IMR-90 (cell line): ENCODE results near the gene SETD3. TPM values are rescaled to one million over a fixed set of nuclear protein-coding genes. Genes with fewer than 3 reads are reported as not detected.
A peak's percentile ranks its signal among the peaks of the same experiment; 100 is the strongest.

Experiments used
- ATAC-seq: fragments of 200-7000 bp; cut with Tn5 transposase; 2 replicates; pipeline ENCODE4 v1.9.1; 2020; ENCODE audit warnings: low read depth, mild to moderate bottlenecking, moderate library complexity
- BruUV-seq: library from RNA; stranded (reverse); fragments of 400-500 nt; replicated peaks from 2 replicates; lab custom pipeline; 2021; lab: Mats Ljungman, UMichigan
- CTCF ChIA-PET: fragments of 300-600 bp; formaldehyde crosslinking; extraction: SDS; loops from one replicate; lab custom pipeline; 2021; ENCODE audit warnings: antibody characterized with exemption; lab: Yijun Ruan, JAX
- POLR2A ChIA-PET: fragments of 300-600 bp; sonication (Branson Sonifier 250); formaldehyde crosslinking; loops from one replicate; lab custom pipeline; 2022; ENCODE audit warnings: antibody characterized with exemption; ENCODE audit not compliant: unreplicated experiment; lab: Charles Lee
- DNase-seq: peaks from one replicate; pipeline ENCODE4 v3.0.0; 2013
- H2AFZ ChIP-seq: replicated peaks from 2 replicates; pipeline ENCODE3; 2013; ENCODE audit warnings: low read length, mild to moderate bottlenecking; ENCODE audit not compliant: poor library complexity
- H2AK5ac ChIP-seq: 2 replicates; pipeline ENCODE4 v1.6.1; 2013; ENCODE audit warnings: low read depth, low read length, inconsistent platforms
- H2AK9ac ChIP-seq: replicated peaks from 2 replicates; pipeline ENCODE3; 2013; ENCODE audit warnings: mild to moderate bottlenecking, low read depth, low read length, moderate library complexity; ENCODE audit not compliant: poor library complexity
- H2BK120ac ChIP-seq: 2 replicates; pipeline ENCODE4 v1.6.1; 2013; ENCODE audit warnings: low read depth, low read length, inconsistent platforms
- H2BK15ac ChIP-seq: 3 replicates; pipeline ENCODE4 v1.6.1; 2013; ENCODE audit warnings: low read depth, low read length, inconsistent platforms
- H2BK20ac ChIP-seq: 2 replicates; pipeline ENCODE4 v1.6.1; 2013; ENCODE audit warnings: low read depth, mild to moderate bottlenecking, inconsistent platforms, low read length, moderate library complexity
- H2BK5ac ChIP-seq: 2 replicates; pipeline ENCODE4 v1.6.1; 2013; ENCODE audit warnings: mild to moderate bottlenecking, low read depth, low read length, inconsistent platforms; ENCODE audit not compliant: poor library complexity, severe bottlenecking
- H3K14ac ChIP-seq: replicated peaks from 2 replicates; pipeline ENCODE4 v1.6.1; 2013; ENCODE audit warnings: low read depth, low read length, inconsistent platforms
- H3K18ac ChIP-seq: 2 replicates; pipeline ENCODE4 v1.6.1; 2013; ENCODE audit warnings: low read depth, low read length, control low read depth
- H3K23ac ChIP-seq: 2 replicates; pipeline ENCODE4 v1.6.1; 2013; ENCODE audit warnings: low read depth, low read length, inconsistent platforms
- H3K27ac ChIP-seq: 2 replicates; pipeline ENCODE4 v1.5.1; 2013; ENCODE audit warnings: mild to moderate bottlenecking, control low read depth, low read length; ENCODE audit not compliant: insufficient read depth
- H3K27me3 ChIP-seq: 2 replicates; pipeline ENCODE4 v1.6.1; 2013; ENCODE audit warnings: low read length; ENCODE audit not compliant: control insufficient read depth, insufficient read depth
- H3K36me3 ChIP-seq: 2 replicates; pipeline ENCODE4 v1.6.1; 2013; ENCODE audit warnings: low read length, mixed read lengths; ENCODE audit not compliant: control insufficient read depth, insufficient read depth
- H3K4ac ChIP-seq: 2 replicates; pipeline ENCODE4 v1.6.1; 2013; ENCODE audit warnings: low read depth, low read length, inconsistent platforms
- H3K4me1 ChIP-seq: 2 replicates; pipeline ENCODE4 v1.6.1; 2013; ENCODE audit warnings: low read length, mixed read lengths; ENCODE audit not compliant: control insufficient read depth, insufficient read depth
- H3K4me2 ChIP-seq: 2 replicates; pipeline ENCODE4 v1.6.1; 2013; ENCODE audit warnings: low read depth, mild to moderate bottlenecking, control low read depth, low read length, moderate library complexity
- H3K4me3 ChIP-seq: 2 replicates; pipeline ENCODE4 v1.5.1; 2013; ENCODE audit warnings: low read depth, mild to moderate bottlenecking, control low read depth, low read length, moderate library complexity; ENCODE audit not compliant: insufficient read depth
- H3K56ac ChIP-seq: 2 replicates; pipeline ENCODE4 v1.6.1; 2013; ENCODE audit warnings: low read length, inconsistent platforms; ENCODE audit not compliant: insufficient read depth; ENCODE audit errors: extremely low read depth
- H3K79me1 ChIP-seq, 2 experiments: 2 replicates each; pipeline ENCODE4 v1.6.1; 2013; ENCODE audit warnings: low read length in 2 of 2, inconsistent platforms in 1 of 2, low read depth in 1 of 2
- H3K9ac ChIP-seq: 2 replicates; pipeline ENCODE4 v1.6.1; 2013; ENCODE audit warnings: low read depth, low read length, control low read depth
- H3K9me1 ChIP-seq: 2 replicates; pipeline ENCODE4 v1.6.1; 2013; ENCODE audit warnings: low read length, inconsistent platforms; ENCODE audit not compliant: insufficient read depth
- H3K9me3 ChIP-seq: 2 replicates; pipeline ENCODE4 v1.6.1; 2013; ENCODE audit warnings: low read length; ENCODE audit not compliant: control insufficient read depth, insufficient read depth
- H4K20me1 ChIP-seq: 2 replicates; pipeline ENCODE4 v1.6.1; 2013; ENCODE audit warnings: low read length, inconsistent platforms; ENCODE audit not compliant: insufficient read depth
- H4K5ac ChIP-seq: 2 replicates; pipeline ENCODE4 v1.6.1; 2013; ENCODE audit warnings: mild to moderate bottlenecking, low read depth, low read length, control low read depth
- H4K8ac ChIP-seq, 2 experiments: 2 replicates each; pipeline ENCODE4 v1.6.1; 2013; ENCODE audit warnings: low read depth in 2 of 2, low read length in 2 of 2, control low read depth in 1 of 2, inconsistent platforms in 1 of 2
- H4K91ac ChIP-seq: 2 replicates; pipeline ENCODE4 v1.6.1; 2013; ENCODE audit warnings: low read depth, low read length, inconsistent platforms; ENCODE audit not compliant: insufficient read depth
- BHLHE40 ChIP-seq: fragments of 150-350 bp; IDR thresholded peaks from 2 replicates; pipeline ENCODE4 v1.6.1; 2016; ENCODE audit warnings: mild to moderate bottlenecking, low read depth, low read length
- CHD1 ChIP-seq: IDR thresholded peaks from 2 replicates; pipeline ENCODE4 v1.6.1; 2012; ENCODE audit warnings: low read depth, low read length, improper control_type of control experiment
- FOS ChIP-seq: fragments of 150-350 bp; IDR thresholded peaks from 2 replicates; pipeline ENCODE4 v1.6.1; 2016; ENCODE audit warnings: low read depth, low read length
- MAFK ChIP-seq: IDR thresholded peaks from 2 replicates; pipeline ENCODE4 v1.6.1; 2012; ENCODE audit warnings: low read depth, low read length, improper control_type of control experiment
- MAZ ChIP-seq: IDR thresholded peaks from 2 replicates; pipeline ENCODE4 v1.6.1; 2012; ENCODE audit warnings: low read depth, mild to moderate bottlenecking, low read length, improper control_type of control experiment, moderate library complexity, borderline replicate concordance
- MXI1 ChIP-seq: IDR thresholded peaks from 2 replicates; pipeline ENCODE4 v1.6.1; 2012; ENCODE audit warnings: low read depth, mild to moderate bottlenecking, low read length, moderate library complexity, borderline replicate concordance
- NFE2L2 ChIP-seq: fragments of 150-350 bp; IDR thresholded peaks from 2 replicates; pipeline ENCODE4 v1.6.1; 2016; ENCODE audit warnings: low read depth, mild to moderate bottlenecking, low read length
- POLR2A ChIP-seq: IDR thresholded peaks from 2 replicates; pipeline ENCODE4 v1.6.1; 2012; ENCODE audit warnings: mild to moderate bottlenecking, low read depth, low read length
- RAD21 ChIP-seq: IDR thresholded peaks from 2 replicates; pipeline ENCODE4 v1.6.1; 2012; ENCODE audit warnings: low read length, improper control_type of control experiment
- RCOR1 ChIP-seq: IDR thresholded peaks from 2 replicates; pipeline ENCODE4 v1.6.1; 2012; ENCODE audit warnings: mild to moderate bottlenecking, low read length, improper control_type of control experiment; ENCODE audit not compliant: insufficient replicate concordance
- RFX5 ChIP-seq: IDR thresholded peaks from 2 replicates; pipeline ENCODE4 v1.8.0; 2012; ENCODE audit warnings: low read depth, mild to moderate bottlenecking, low read length, moderate library complexity
- SMC3 ChIP-seq: fragments of 150-350 bp; IDR thresholded peaks from 2 replicates; pipeline ENCODE4 v1.6.1; 2016; ENCODE audit warnings: low read depth, mild to moderate bottlenecking, antibody characterized with exemption, low read length, moderate library complexity
- WGBS, 2 experiments: methylation state at CpG; one replicate each; pipeline versions ENCODE4 v1.1.5 to v1.1.7; 2013; ENCODE audit warnings: missing lambda C conversion rate in 2 of 2; ENCODE audit not compliant: insufficient read length in 1 of 2; ENCODE audit errors: extremely low coverage in 2 of 2; 5-methylcytosine and 5-hydroxymethylcytosine counted together
- dilution Hi-C: fragments of 300-500 bp; cut with HindIII; formaldehyde crosslinking; loops from one replicate; pipeline ENCODE4 v1.14.3; 2018; ENCODE audit warnings: low sequenced_read_pairs; ENCODE audit not compliant: unreplicated experiment
- in situ Hi-C: fragments of 300-500 bp; cut with MboI; formaldehyde crosslinking; loops from 3 replicates; pipeline ENCODE4 v1.14.3; 2019; ENCODE audit warnings: low sequenced_read_pairs, inconsistent platforms, mixed read lengths
- intact Hi-C: fragments of 100-400 bp; cut with micrococcal nuclease; formaldehyde crosslinking; loops from 2 replicates; pipeline ENCODE4 v1.10.0; 2022
- polyA plus RNA-seq, 3 experiments: library from polyadenylated mRNA; depleted of rRNA; stranded (reverse); fragments of >200 nt; gene quantifications; 2 replicates each; pipeline ENCODE4 v1.2.3, GENCODE V29; 2012; ENCODE audit warnings: low replicate concordance in 1 of 3
- total RNA-seq: library from RNA; depleted of rRNA; stranded (reverse); fragments of >200 nt; gene quantifications from 2 replicates; pipeline ENCODE4 v1.2.3, GENCODE V29; 2012
- TF ChIP-seq, protein P1 (sequence below): fragments of 150-350 bp; IDR thresholded peaks from 2 replicates; pipeline ENCODE4 v1.6.1; 2017; ENCODE audit warnings: mild to moderate bottlenecking, antibody characterized with exemption, low read length, low read depth
- TF ChIP-seq, protein P2 (sequence below): conservative IDR thresholded peaks from 2 replicates; pipeline ENCODE4 v1.5.1; 2012; ENCODE audit warnings: mild to moderate bottlenecking, low read depth, low read length, improper control_type of control experiment

The SETD3 gene
- total and polyA plus RNA-seq, 2 of the 4 experiments (the other 2 are of a cell fraction), result 18.8 to 31.9 TPM

DNA sequence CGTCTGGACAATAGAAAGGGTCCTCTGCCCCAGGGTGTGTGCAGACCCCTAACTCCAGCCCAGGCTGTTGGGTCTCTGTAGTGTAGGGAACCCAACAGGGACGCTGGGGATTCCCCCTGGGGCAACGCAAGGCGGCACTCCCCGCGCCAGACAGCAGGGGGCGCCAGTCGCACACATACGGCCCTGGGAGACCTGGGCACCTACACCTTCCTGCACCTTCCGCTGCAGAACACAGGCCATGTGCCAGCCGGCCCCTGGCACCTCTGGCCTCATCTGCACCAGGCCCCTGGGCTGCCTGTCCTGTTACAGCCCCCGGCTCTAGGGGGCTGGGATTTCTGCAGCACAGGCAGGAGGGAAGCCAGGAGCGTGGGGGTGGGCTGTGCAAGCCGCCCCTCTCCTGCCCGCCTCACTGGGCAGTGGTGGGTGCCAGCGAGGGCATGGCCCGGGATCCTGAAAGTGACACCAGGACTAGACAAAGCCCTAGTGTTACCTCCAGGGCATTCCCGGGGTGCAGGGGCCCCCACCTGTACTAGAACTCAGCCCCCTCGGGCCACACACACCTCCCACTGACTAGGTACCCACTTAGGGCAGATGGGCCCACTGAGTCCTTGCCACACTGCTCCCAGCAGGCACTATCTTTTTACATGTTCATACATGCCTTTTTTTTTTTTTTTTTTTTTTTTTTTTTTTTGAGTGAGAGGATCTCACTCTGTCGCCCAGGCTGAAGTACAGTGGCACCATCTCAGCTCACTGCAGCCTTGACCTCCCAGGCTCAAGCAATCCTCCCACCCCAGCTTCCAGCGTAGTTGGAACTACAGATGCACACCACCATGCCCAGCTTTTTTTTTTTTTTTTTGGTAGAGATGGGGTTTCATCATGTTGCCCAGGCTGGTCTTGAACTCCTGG lies 38.0 kb upstream of the SETD3 start:
- no TSS peak for BruUV-seq
- Histone ChIP-seq H4K5ac (no peak overlapping the region), H3K4me1 (peaks cover 20% of the 10 kb centered on the region), H3K4me3 (no peak overlapping the region), H3K14ac (no peak overlapping the region), H4K20me1 (peaks cover 41% of the 10 kb centered on the region), H3K9me1 (peaks cover 5% of the 10 kb centered on the region; the same call in 1 of the 2 replicates), H3K27ac (no peak overlapping the region), H3K36me3 (peaks cover 12% of the 10 kb centered on the region), H4K91ac (no peak overlapping the region), H2BK120ac (no peak overlapping the region), H2BK15ac (no peak overlapping the region), H3K79me1 (peaks cover 14 to 73% of the 10 kb centered on the region in 2 experiments), H3K23ac (no peak overlapping the region), H3K9me3 (no peaks in the 10 kb centered on the region), H4K8ac (no peak overlapping the region), H3K27me3 (no peaks in the 10 kb centered on the region), H2AFZ (peak overlapping the region; percentile 65), H2BK20ac (no peak overlapping the region), H3K18ac (no peak overlapping the region), H3K56ac (no peak overlapping the region), H2BK5ac (no peak overlapping the region), H3K4ac (no peak overlapping the region), H3K4me2 (no peak overlapping the region), H2AK9ac (peak overlapping the region; percentile 86), H3K9ac (no peak overlapping the region), H2AK5ac (no peak overlapping the region)
- DNase-seq, result peak; percentile 32
- ATAC-seq, result peak; percentile 51
- 0% methylated on average over 7 of the region's 21 CpGs; no CpG with 5 or more reads in 1 of the 2 experiments for WGBS, 2 experiments
- intact Hi-C loops (loop anchor here (1.0 kb wide), 2 partner anchors 111 to 367 kb away; no protein-coding TSS in a partner anchor), dilution Hi-C loops (no loop called here), in situ Hi-C loops (no loop called here)
- ChIA-PET CTCF (no interaction called here), POLR2A (no interaction called here)
- TF ChIP-seq SMC3 (peak; percentile 94), RCOR1 (no peak), NFE2L2 (no peak), RFX5 (no peak), RAD21 (peak; percentile 93), POLR2A (0 out of 2 replicates have a peak, but pooled peaks have one; percentile 26), BHLHE40 (no peak), MAZ (peak; percentile 31; the same call in 1 of the 2 replicates), FOS (no peak), CHD1 (no peak), MXI1 (no peak), MAFK (no peak)
- TF ChIP-seq, protein P1, sequence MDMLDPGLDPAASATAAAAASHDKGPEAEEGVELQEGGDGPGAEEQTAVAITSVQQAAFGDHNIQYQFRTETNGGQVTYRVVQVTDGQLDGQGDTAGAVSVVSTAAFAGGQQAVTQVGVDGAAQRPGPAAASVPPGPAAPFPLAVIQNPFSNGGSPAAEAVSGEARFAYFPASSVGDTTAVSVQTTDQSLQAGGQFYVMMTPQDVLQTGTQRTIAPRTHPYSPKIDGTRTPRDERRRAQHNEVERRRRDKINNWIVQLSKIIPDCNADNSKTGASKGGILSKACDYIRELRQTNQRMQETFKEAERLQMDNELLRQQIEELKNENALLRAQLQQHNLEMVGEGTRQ, result no peak
- TF ChIP-seq, protein P2, sequence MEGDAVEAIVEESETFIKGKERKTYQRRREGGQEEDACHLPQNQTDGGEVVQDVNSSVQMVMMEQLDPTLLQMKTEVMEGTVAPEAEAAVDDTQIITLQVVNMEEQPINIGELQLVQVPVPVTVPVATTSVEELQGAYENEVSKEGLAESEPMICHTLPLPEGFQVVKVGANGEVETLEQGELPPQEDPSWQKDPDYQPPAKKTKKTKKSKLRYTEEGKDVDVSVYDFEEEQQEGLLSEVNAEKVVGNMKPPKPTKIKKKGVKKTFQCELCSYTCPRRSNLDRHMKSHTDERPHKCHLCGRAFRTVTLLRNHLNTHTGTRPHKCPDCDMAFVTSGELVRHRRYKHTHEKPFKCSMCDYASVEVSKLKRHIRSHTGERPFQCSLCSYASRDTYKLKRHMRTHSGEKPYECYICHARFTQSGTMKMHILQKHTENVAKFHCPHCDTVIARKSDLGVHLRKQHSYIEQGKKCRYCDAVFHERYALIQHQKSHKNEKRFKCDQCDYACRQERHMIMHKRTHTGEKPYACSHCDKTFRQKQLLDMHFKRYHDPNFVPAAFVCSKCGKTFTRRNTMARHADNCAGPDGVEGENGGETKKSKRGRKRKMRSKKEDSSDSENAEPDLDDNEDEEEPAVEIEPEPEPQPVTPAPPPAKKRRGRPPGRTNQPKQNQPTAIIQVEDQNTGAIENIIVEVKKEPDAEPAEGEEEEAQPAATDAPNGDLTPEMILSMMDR, result peak; percentile 94
